ENCODE measurements around the gene VWA5B2.
A peak's percentile ranks its signal among the peaks of the same experiment; 100 is the strongest.
"Not testable (repeated sequence)": the region's sequence is repeated elsewhere in the genome, so short reads cannot be mapped to it uniquely, and the experiment has no call there.

Gene VWA5B2

GRCh38 chr3:184241447-184242296, 12.3 kb downstream of the VWA5B2 start:
- DNase-seq (ENCODE audit: low spot score), result peak; percentile 63

GRCh38 chr3:184242297-184242685, 12.9 kb downstream of the VWA5B2 start:
- DNase-seq (ENCODE audit: low spot score), result peak; percentile 3

GRCh38 chr3:184248454-184249411, 19.3 kb downstream of the VWA5B2 start, which contains the start of gene ALG3:
Gene ALG3 (minus strand): TSS chr3:184248962. CDS start chr3:184248940, 22 bp downstream.
- DNase-seq (ENCODE audit: low spot score), result peak; percentile 81

GRCh38 chr3:184249412-184250166, 20.2 kb downstream of the VWA5B2 start, which contains the start of gene EEF1AKMT4:
Gene EEF1AKMT4 (plus strand): TSS chr3:184249672. CDS start chr3:184249695, 23 bp downstream.
- DNase-seq (ENCODE audit: low spot score), result peak; percentile 94

- DNase-seq (ENCODE audit: low spot score), result peak; percentile 89
These were observed 20.9 kb downstream of the VWA5B2 start for GRCh38 chr3:184250167-184250828.

GRCh38 chr3:184255291-184256039, 26.1 kb downstream of the VWA5B2 start:
- no peak for DNase-seq (ENCODE audit: low spot score)

- DNase-seq (ENCODE audit: low spot score), result no peak
These were observed 27.9 kb downstream of the VWA5B2 start for GRCh38 chr3:184257083-184257915.

GRCh38 chr3:184258926-184259325, 29.5 kb downstream of the VWA5B2 start:
- no peak for DNase-seq (ENCODE audit: low spot score)

GRCh38 chr3:184259396-184259877, 30.1 kb downstream of the VWA5B2 start:
- no peak for DNase-seq (ENCODE audit: low spot score)

GRCh38 chr3:184259878-184260723, 30.7 kb downstream of the VWA5B2 start:
- peak; percentile 60 for DNase-seq (ENCODE audit: low spot score)

GRCh38 chr3:184260724-184261269, 31.4 kb downstream of the VWA5B2 start:
- no peak for DNase-seq (ENCODE audit: low spot score)

GRCh38 chr3:184261270-184261853, 32.0 kb downstream of the VWA5B2 start, which contains the start of gene CAMK2N2:
Gene CAMK2N2 (minus strand): TSS chr3:184261553. CDS start chr3:184261285, 268 bp downstream.
- DNase-seq (ENCODE audit: low spot score), result peak; percentile 95

GRCh38 chr3:184261854-184262763, 32.7 kb downstream of the VWA5B2 start:
- peak; percentile 53 for DNase-seq (ENCODE audit: low spot score)

- DNase-seq (ENCODE audit: low spot score), result no peak
These were observed 33.4 kb downstream of the VWA5B2 start for GRCh38 chr3:184262764-184263179.

GRCh38 chr3:184267249-184267648, 37.9 kb downstream of the VWA5B2 start:
- not testable (repeated sequence) for DNase-seq (ENCODE audit: low spot score)

- no peak for DNase-seq (ENCODE audit: low spot score)
These were observed 42.9 kb downstream of the VWA5B2 start for GRCh38 chr3:184272269-184272668.

GRCh38 chr3:184275381-184275701, 46.0 kb downstream of the VWA5B2 start:
- no peak for DNase-seq (ENCODE audit: low spot score)
